HG03039 (cell line): Measurements from ENCODE around the gene SLF2.

ENCODE experiments used
- ATAC-seq: cut with Tn5 transposase; IDR thresholded peaks from one replicate; pipeline ENCODE4 v1.9.1; 2021; ENCODE audit warnings: mild to moderate bottlenecking, moderate library complexity; ENCODE audit not compliant: unreplicated experiment

The SLF2 gene

GRCh38 chr10:100896876-100897461 is 15.8 kb upstream of the SLF2 start:
- ATAC-seq: no peak

GRCh38 chr10:100897976-100898375 is 14.8 kb upstream of the SLF2 start:
- no peak for ATAC-seq

GRCh38 chr10:100899171-100899570 is 13.6 kb upstream of the SLF2 start:
- ATAC-seq: no peak

- no peak for ATAC-seq
Observed at GRCh38 chr10:100901051-100901450, 11.7 kb upstream of the SLF2 start.

- ATAC-seq: no peak
Observed at GRCh38 chr10:100902622-100903021, 10.1 kb upstream of the SLF2 start.

- no peak for ATAC-seq
Observed at GRCh38 chr10:100904917-100905316, 7.8 kb upstream of the SLF2 start.

GRCh38 chr10:100907175-100907574 is 5.6 kb upstream of the SLF2 start:
- ATAC-seq: no peak

GRCh38 chr10:100907773-100908363 is 4.9 kb upstream of the SLF2 start:
- no peak for ATAC-seq

GRCh38 chr10:100908378-100908777 is 4.4 kb upstream of the SLF2 start:
- ATAC-seq: no peak

GRCh38 chr10:100909501-100910263 is 3.1 kb upstream of the SLF2 start:
- no peak for ATAC-seq

GRCh38 chr10:100911472-100911871 is 1.3 kb upstream of the SLF2 start:
- no peak for ATAC-seq

GRCh38 chr10:100912013-100912604 is 654 bp upstream of the SLF2 start:
- ATAC-seq: no peak

- no peak for ATAC-seq
Observed at GRCh38 chr10:100913470-100913865, 705 bp downstream of the SLF2 start.

GRCh38 chr10:100917071-100917470 is 4.3 kb downstream of the SLF2 start:
- no peak for ATAC-seq

GRCh38 chr10:100923580-100923979 is 10.8 kb downstream of the SLF2 start:
- ATAC-seq: no peak

GRCh38 chr10:100927266-100927665 is 14.5 kb downstream of the SLF2 start:
- no peak for ATAC-seq

GRCh38 chr10:100928039-100928438 is 15.3 kb downstream of the SLF2 start:
- ATAC-seq: no peak

- no peak for ATAC-seq
Observed at GRCh38 chr10:100930368-100930767, 17.6 kb downstream of the SLF2 start.

GRCh38 chr10:100934084-100934659 is 21.4 kb downstream of the SLF2 start:
- no peak for ATAC-seq

GRCh38 chr10:100939763-100940344 is 27.1 kb downstream of the SLF2 start:
- ATAC-seq: no peak

- ATAC-seq: no peak
Observed at GRCh38 chr10:100942229-100942628, 29.5 kb downstream of the SLF2 start.
